HG02852 (cell line): ENCODE results near the gene LRRN1.
A peak's percentile ranks its signal among the peaks of the same experiment; 100 is the strongest.
"Not testable (repeated sequence)": the region's sequence is repeated elsewhere in the genome, so short reads cannot be mapped to it uniquely, and the experiment has no call there.

ENCODE experiments used
- ATAC-seq: cut with Tn5 transposase; IDR thresholded peaks from one replicate; pipeline ENCODE4 v1.9.1; 2021; ENCODE audit warnings: mild to moderate bottlenecking, moderate library complexity; ENCODE audit not compliant: unreplicated experiment

Gene LRRN1

DNA sequence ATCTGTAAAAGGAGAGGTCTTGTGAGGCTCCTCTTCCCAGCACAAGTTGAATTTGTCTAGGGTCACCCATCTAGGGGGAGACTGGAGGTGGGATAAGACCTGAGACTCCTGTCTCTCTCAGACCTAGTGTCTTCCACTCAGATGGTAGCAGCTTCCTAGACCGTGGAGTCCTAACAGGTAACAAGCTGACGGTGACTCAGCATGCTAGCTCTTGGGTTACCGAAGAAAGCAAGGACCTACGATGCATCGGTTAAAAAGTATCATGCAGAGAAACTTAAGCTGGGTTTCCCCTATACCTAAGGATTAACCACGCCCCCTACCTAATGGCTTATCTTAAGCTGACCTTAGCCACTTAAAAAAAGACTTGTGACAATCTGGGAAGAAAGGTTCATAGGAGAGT, 7.6 kb downstream of the LRRN1 start:
- no peak for ATAC-seq

DNA sequence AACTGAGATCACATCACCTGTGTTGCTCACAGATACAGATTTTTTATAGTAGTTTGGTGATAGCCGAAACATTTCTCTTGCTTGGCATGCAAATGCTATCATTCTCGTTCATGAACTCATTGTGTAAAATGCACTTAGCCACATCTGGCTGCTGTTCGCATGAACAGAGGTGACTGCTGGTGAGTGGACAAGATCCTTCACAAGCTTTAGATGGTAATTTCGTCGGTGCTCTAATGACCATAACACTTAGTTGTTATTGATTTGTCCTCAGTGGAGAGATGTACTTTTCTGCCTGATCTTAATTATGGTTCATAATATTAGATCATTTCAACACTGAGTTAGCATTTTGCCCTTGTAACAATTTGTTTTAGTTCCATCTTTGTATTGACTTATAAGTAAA, 13.8 kb downstream of the LRRN1 start:
- ATAC-seq = no peak

DNA sequence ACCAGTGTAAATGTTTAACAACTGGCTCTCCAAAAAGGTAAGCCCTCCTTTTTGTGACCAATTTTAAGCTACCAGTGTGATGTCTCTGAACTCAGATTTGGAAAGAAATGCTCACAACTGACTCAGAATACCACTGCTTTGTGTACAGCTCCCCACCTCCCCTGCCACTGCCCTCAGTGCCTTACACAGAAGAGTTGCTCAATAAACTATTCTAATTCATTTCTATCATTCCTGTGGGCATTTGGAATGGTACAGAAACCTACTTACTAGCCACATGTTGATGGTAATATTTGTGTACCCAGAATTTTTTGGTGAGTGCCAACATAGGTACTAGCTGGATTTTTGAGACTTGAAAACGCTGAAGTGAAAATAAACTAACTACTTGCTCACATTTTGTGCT, 16.0 kb downstream of the LRRN1 start:
- no peak for ATAC-seq

DNA sequence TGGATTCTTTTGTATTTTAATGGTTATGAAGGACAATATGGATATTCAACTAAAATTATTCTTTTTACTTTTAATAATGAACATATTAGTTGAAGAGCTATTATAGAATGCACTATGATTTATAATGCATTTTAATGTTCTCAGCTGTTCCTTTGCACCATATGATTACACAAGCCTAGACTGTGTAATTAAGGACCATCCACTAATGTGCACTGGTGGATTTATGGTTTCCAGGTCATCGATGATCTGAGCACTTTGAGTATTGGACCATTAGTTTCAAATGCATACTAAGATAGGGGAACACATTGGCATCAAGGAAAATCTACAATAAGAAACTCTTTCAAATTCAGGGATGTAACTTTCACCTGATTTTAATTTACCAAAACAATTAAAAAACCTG, 16.8 kb downstream of the LRRN1 start:
- no peak for ATAC-seq

DNA sequence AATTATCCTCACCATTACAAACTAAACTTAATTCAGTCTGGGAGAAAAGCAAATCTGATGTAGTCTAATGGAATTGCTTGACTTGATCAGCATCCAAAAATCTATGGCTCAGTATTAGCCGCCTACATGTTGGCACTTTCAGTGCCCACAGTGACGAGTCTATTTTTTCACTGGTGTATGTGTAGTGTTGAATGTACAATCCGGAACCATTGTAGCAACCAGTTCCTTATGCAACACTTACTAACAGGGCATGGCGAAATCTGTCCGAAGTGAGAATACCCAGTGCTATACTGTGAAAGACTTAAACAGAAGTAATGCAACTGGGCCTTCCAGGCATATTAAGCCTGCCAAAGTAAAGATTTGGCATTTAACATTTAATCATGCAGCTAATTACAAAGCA, 18.6 kb downstream of the LRRN1 start:
- ATAC-seq = no peak

DNA sequence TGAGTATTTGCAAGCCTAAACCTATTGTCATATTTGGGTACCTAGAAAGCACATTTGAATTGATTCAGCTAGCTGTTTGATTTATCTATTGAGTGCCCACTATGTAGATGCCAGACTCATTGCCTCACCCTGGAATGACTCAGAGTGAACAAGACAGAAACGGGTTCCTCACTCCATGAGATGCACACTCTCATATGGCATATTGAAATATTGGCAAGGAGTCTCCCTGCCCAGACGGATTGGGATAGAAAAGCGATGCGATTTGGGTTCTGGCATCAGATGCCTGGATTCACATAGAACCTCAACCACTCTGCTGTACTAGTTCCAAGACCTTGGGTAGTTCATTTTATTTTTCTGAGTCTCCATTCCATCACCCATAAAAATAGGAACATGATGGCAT, 22.5 kb downstream of the LRRN1 start:
- ATAC-seq = no peak

DNA sequence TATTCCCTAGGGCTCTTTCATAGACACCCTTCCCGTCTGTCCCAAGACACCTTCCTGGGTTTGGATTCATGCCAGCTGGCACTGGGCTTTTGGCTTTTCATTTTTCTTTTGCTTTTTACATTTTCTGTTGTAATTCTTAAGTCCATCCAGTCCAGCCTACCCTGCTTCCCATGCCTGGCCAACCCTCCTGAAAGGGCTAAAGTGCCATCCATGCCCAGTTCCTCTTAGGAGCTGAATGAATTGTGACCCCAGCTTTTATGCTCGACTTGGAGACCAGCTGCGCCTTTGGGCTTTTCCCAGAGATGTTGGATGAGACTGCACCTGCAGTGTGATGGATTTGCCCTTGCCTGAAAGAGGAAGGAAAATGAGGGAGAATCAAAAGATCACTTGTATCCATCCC, 25.8 kb downstream of the LRRN1 start:
- no peak for ATAC-seq

DNA sequence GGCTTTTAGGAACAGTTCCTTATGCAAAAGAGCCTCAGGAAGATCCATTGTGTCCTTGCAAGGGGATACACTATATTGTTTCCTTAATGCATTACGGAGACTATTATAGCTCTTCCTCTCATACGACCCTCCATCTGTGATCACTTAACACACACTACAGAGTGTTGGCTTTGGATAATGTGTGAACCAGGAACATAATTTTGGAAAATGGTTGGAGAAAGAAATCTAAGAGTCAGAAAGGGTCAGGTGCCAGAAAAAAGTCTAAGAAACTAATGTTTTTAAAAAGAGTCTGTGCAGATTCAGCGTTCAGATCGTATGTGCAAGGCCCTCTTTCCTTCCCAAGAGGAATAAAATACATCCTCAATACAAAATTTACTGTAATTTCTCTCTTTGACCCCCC, 27.3 kb downstream of the LRRN1 start:
- no peak for ATAC-seq

DNA sequence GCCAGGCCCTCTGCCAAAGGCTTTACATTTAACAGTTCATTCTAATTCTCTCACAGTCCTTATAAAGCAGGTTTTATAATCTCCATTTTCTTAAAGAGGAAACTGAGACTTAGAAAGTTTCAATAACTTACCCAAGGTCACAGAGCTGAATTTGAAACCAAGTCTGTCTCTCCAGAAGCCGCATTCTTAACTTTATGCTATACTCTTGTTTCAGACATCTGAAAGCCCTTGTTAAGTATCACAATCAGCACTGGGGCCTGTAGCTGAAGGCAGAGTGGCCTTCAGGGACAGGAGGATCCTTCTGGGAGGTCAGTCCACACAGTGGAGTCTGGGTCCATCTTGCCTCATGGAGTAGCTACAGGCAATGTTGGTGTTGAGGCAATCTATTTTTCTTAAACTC, 27.9 kb downstream of the LRRN1 start:
- no peak for ATAC-seq

DNA sequence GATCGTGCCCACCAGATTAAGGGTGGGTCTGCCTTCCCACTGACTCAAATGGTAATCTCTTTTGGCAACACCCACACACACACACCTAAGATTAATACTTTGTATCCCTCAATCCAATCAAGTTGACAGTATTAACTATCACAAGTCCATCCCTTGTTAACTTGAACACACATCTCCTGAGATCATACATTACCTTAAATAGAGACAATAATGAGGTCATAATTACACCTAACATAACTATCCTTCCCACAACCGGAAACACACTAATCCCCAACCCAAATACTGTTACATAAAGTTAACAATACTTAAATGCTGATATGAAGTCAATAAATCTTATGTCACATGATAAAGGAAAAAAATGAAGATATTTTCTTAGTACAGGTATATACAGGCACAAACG, 29.2 kb downstream of the LRRN1 start:
- not testable (repeated sequence) for ATAC-seq

DNA sequence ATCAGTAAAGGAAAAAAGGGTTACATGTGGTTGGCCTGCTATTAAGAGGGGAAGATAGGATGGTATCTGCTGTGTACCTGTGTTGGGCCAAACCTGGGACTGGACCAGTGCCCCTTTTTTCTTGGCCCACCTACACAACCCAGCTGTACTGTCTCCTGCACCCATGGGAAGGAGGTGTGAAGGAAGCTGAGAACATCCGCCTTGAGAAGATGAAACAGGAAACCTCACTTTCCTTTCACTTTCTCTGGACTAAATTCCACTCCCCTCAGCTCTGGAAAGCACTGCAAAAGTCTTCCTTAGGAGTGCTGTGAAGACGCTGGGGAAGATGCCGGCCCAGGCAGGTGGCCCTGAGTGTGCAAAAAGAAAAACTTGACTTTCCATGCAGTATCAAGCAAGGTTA, 37.6 kb downstream of the LRRN1 start:
- no peak for ATAC-seq

DNA sequence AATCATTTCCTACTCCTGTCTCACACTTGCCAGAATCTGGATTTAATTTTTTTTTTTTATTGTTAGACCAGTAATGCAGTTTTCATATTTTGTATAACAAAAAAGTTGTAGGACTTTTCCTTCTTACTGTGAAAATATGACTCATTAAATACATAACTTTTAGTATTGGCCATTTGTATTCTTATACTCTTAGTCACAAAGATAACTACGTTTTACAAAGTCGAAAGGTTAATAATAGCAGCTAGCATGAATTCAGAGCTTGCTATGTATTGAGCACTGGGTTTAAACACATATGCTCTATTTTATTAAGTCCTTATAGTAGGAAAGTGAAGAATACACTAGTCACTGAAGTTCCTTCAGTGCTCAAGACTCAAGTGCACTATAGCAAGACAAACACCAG, 43.1 kb downstream of the LRRN1 start:
- ATAC-seq = no peak

DNA sequence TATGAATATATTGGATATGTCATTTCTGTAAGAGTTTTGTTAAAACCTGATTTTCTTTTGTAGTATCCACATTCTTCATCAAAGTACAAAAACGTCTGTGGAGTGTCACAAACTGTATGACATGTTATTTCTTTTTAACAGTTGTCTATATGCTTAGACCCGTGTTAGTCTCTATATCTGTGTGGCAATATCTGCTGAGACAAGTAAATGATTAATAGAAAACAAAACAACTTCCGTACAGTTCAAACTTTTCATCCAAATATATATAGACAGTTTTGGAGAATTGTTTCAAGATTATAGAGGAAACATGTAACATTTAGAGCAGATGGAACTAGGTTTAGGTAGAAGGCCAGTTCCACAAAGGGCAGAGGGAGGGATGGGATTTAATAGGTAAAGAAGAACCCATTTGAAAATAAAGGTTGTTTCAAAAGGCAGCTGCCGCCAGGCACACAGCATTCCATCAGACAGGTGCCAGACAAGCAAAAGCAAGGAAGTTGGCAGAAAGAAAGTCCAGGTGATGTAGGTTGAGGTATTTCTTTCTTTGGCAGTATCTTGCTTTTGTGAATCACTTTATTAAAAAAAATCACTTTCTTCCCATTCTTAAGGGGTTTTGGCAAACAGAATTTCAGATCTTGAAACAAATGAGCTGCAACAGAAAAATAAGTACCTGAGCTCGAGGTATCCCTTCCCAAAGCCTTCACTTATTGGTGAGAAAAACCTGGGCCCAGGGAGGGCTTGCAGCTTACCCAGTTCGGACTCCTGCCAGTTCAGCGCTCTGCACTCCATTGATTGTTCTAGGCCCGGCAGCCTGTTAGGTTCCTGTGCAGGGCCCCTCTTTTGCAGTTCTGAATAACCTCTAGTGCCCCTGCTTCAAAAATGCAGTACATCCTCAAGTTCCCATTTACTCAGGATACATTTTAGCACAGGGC, 49.0 kb downstream of the LRRN1 start:
- ATAC-seq = no peak

DNA sequence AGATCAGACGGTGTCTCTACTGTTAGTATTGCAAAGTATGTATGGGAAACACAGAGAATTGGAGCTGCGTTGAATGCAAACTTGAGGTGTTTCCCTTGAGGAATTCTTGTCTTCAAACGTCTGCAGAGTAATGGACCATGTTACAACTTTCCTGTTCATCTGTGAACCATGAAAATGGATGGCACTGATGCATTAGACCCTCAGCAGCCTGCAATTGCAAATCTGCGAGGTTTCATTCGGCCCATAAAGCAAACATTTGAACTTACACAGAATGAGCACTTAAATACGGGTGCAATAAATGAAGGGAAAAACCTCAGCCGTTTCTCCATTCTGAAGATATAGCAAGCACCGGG, 49.7 kb downstream of the LRRN1 start:
- no peak for ATAC-seq

DNA sequence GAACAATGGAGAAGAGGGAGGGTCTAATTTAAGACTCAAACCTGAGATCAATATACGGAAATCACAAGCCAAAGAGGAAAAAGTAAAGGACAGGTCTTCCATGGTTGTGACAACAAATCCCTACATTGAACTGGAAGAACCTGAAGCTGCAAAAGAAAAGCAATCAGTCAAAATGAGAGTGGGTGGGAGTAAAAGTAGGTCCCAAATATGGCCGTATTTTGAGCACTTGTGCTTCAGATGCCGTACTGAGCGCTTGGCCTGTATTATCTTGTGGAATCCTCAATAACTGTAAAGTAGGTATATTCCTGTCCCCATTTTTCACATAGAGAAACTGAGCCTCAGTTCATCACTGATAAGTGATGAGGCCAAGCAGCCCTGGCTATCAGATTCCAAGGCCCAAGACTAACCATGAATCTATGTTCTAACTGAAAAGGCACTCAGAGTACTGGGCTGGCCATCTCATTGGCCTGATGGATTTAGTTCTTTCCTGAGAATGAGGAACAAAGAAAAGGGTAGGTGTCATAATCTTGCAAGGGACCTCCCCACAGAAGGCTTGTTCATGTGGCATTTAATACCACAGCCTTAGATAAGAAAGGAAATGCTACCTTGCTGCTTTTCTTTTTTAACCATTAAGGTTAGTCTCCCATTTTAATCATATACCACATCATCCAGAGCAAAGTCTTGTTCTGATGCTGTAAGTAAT, 52.5 kb downstream of the LRRN1 start:
- peak; percentile 99 for ATAC-seq

DNA sequence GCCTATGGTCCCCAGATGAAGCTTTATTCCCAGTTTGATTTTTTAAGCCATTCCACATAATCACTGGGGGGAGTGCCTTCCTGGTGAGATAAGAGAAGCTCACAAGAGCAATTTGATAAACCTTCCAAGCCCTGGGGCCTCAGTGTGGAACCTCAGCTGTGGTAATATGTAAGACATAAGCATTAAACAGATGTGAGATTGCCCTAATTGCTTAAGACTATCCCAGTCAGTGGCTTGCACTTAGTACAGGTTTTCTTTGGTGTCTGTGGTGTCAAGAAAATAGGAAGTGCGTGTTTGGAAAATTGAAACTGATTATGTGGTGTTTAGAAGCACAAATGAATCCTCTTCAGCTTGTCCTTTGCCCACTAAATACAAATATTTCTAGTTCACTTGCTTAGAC, 54.3 kb downstream of the LRRN1 start:
- no peak for ATAC-seq

DNA sequence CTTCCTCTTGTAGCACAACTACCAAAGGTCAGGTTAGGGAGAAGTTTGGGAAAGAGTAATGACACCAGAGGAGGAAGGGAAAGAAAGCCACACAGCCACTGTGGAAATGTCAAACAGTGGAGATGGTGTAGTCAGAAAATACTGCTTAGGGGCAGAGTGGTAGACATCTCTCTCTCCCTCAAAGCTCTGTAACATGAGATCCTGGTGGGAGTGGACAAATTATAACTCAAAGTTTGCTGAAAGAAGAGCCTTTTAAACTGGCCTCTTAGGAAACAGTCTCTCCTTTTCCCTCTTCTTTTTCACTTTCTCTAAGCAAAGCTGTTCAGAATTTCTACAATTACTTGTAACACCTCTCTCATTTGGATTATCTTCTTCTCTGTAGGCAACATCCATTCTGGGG, 55.8 kb downstream of the LRRN1 start:
- ATAC-seq = no peak

DNA sequence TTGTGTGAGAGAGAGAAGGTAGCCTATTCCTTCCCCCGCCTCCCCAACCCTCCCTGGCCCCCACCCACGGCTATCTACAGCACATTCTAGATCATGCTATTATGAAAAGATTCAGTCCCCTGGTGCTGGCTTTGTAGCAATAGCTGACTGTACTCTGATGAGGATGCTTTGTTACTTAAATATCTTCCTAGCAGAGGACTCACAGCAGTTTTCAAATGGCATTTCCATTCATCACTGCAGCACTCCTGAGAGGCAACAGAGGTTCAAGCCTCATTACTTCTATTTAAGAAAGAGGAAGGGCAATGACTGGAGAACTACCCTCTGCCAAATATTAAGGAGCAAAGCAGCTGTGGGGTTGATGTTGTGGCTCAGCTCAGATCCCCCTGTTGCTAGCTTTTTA, 61.0 kb downstream of the LRRN1 start:
- ATAC-seq = no peak

DNA sequence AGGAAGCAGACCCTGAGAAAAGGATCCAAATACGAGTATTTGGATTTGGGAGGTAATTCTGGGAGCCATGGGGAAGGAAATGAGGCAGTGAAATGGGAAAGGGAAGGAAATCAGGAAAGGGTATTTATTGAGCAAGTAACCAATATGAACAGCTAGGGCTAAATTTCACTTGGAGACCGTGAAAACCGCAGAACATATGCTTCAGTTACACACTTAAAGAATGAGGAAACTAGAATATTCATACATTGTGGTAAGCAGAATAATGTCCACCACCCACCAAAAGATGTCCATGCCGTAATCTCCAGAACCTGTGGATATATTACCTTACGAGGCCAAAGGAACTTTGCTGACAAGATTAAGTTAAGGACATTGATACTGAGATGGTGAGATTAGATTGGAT, 63.3 kb downstream of the LRRN1 start:
- no peak for ATAC-seq

DNA sequence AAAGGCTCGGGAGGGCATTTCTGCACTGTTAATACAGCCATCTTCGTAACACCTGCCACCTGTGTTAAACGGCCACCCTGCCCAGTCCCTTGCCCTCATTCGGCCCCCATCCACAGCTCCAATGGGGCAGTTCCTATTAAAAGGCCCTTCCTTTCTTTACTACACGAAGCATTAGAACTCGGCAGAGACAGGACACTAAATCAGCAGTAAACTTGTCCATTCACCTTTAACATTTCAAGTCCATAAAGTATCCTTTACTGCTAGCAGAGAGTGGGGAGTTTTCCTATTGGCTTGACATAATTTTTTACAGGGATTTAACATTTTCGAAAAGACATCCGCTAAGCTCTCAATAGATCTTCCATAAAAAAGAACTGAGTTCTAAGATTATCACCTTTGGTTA, 76.3 kb downstream of the LRRN1 start:
- ATAC-seq = no peak

DNA sequence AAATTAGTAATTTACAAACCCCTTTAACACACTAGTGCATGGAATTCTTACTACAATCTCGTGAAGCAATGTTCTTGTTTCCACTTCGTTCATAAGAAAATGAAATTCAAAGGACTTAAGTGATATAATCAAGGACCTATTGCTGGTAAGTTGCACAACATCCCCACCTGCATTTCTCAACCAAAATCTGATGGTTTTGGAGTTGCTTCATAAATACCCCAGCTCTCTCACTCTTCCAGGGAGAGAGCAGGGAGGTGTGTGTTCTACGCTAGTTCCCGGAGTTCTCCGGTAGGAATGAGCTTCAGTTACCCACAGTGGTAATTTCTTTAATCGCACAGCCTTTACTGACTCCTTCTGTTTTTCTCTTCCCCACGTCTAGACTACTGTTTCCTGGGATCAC, 81.8 kb downstream of the LRRN1 start:
- ATAC-seq = no peak

DNA sequence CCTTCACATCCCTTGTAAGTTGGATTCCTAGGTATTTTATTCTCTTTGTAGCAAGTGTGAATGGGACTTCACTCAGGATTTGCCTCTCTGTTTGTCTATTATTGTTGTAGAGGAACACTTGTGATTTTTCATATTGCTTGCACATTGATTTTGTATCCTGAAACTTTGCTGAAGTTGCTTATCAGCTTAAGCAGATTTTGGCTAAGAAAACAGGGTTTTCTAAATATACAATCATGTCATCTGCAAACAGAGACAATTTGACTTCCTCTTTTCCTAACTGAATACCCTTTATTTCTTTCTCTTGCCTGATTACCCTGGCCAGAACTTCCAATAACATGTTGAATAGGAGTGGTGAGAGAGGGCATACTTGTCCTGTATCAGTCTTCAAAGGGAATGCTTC, 88.1 kb downstream of the LRRN1 start:
- ATAC-seq = not testable (repeated sequence)

DNA sequence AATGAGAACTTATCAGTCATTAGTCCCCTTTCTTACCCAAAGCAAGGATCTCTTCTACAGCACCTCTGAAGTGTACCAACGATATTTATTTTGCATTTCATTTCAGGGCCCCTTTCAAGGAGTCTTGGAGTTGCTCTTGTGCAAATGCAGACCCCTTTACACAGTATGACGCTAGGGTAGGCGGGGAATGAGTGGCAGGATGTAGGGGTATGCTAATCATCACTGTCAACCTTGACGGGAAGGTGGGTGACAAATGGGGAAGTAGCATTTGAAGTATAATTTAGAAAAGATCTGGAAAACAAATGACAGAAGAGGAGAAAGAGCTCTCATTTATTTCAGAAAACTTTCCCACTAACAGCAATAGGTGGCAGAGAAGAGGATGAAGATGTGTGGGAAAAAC, 94.4 kb downstream of the LRRN1 start:
- ATAC-seq = no peak
